H1 (cell line): ENCODE data around the gene SBK1. TPM values are rescaled to one million over a fixed set of nuclear protein-coding genes. Genes with fewer than 3 reads are reported as not detected.

Experiments used
- CTCF ChIA-PET: fragments of 300-600 bp; sonication (Branson Sonifier 250); formaldehyde crosslinking; loops from one replicate; lab custom pipeline; 2021; ENCODE audit not compliant: partially characterized antibody; lab: Charles Lee
- POLR2A ChIA-PET: fragments of 300-600 bp; sonication (Branson Sonifier 250); formaldehyde crosslinking; loops from one replicate; lab custom pipeline; 2021; ENCODE audit warnings: inconsistent platforms; ENCODE audit not compliant: partially characterized antibody; lab: Charles Lee
- DNase-seq, 2 experiments: peaks; one replicate each; pipeline versions ENCODE4 v3.0.0 to v3.0.0-alpha.2; 2010 to 2022; ENCODE audit warnings: low spot score in 2 of 2, low read depth in 1 of 2, mixed read lengths in 1 of 2
- FAIRE-seq: peaks from 2 replicates; lab custom pipeline; 2011; peaks lifted over from hg19 to GRCh38; lab: Jason Lieb, UNC
- H2AFZ ChIP-seq: 2 replicates; pipeline ENCODE4 v1.8.1; 2012; ENCODE audit warnings: low read length, inconsistent platforms
- H2AK5ac ChIP-seq: 2 replicates; pipeline ENCODE4 v1.6.1; 2013; ENCODE audit warnings: low read depth, low read length
- H2BK120ac ChIP-seq: replicated peaks from 2 replicates; pipeline ENCODE3; 2013; ENCODE audit warnings: low read depth, low read length, inconsistent platforms
- H2BK12ac ChIP-seq: 2 replicates; pipeline ENCODE4 v1.6.1; 2013; ENCODE audit warnings: low read depth, low read length
- H2BK15ac ChIP-seq: 2 replicates; pipeline ENCODE4 v1.6.1; 2013; ENCODE audit warnings: low read length
- H2BK20ac ChIP-seq: 2 replicates; pipeline ENCODE4 v1.6.1; 2013; ENCODE audit warnings: low read length
- H2BK5ac ChIP-seq: 2 replicates; pipeline ENCODE4 v1.6.1; 2013; ENCODE audit warnings: low read depth, low read length
- H3K14ac ChIP-seq: 2 replicates; pipeline ENCODE4 v1.6.1; 2013; ENCODE audit warnings: inconsistent platforms; ENCODE audit not compliant: insufficient read length
- H3K18ac ChIP-seq: 2 replicates; pipeline ENCODE4 v1.6.1; 2013; ENCODE audit warnings: low read length; ENCODE audit errors: extremely low read depth
- H3K23ac ChIP-seq: 2 replicates; pipeline ENCODE4 v1.6.1; 2013; ENCODE audit warnings: inconsistent platforms; ENCODE audit not compliant: insufficient read length
- H3K23me2 ChIP-seq: 2 replicates; pipeline ENCODE4 v1.6.1; 2013; ENCODE audit warnings: low read depth, low read length
- H3K27ac ChIP-seq: 2 replicates; pipeline ENCODE4 v1.6.1; 2011; ENCODE audit warnings: low read depth, low read length, inconsistent platforms
- H3K27me3 ChIP-seq, 4 experiments: replicated peaks in 1 of 4; 1 replicate in 1 of 4; 2 replicates in 3 of 4; pipeline versions ENCODE4 v1.6.1 to v1.8.1; 2011 to 2013; ENCODE audit warnings: low read length in 3 of 4, mild to moderate bottlenecking in 3 of 4, inconsistent platforms in 2 of 4, mixed read lengths in 2 of 4, moderate library complexity in 1 of 4; ENCODE audit not compliant: control insufficient read depth in 3 of 4, insufficient read depth in 3 of 4; ENCODE audit errors: extremely low read depth in 1 of 4
- H3K36me3 ChIP-seq, 4 experiments: 2 replicates each; pipeline versions ENCODE4 v1.6.1 to v1.8.1; 2011 to 2013; ENCODE audit warnings: mild to moderate bottlenecking in 4 of 4, low read length in 3 of 4, moderate library complexity in 2 of 4, control low read depth in 1 of 4, inconsistent platforms in 1 of 4; ENCODE audit not compliant: insufficient read depth in 4 of 4, control insufficient read depth in 2 of 4
- H3K4ac ChIP-seq: replicated peaks from 2 replicates; pipeline ENCODE3; 2013; ENCODE audit warnings: low read length, low read depth, mixed read lengths, inconsistent platforms; ENCODE audit not compliant: insufficient read length
- H3K4me1 ChIP-seq, 4 experiments: replicated peaks in 1 of 4; 1 replicate in 1 of 4; 2 replicates in 3 of 4; pipeline versions ENCODE4 v1.6.1 to v1.8.1; 2011 to 2013; ENCODE audit warnings: low read length in 3 of 4, inconsistent platforms in 2 of 4, mixed read lengths in 1 of 4; ENCODE audit not compliant: insufficient read depth in 4 of 4, control insufficient read depth in 3 of 4
- H3K4me2 ChIP-seq, 2 experiments: 2 replicates each; pipeline versions ENCODE4 v1.6.1 to v1.8.1; 2011 to 2013; ENCODE audit warnings: low read depth in 2 of 2, low read length in 2 of 2, control low read depth in 1 of 2, inconsistent platforms in 1 of 2, mild to moderate bottlenecking in 1 of 2; ENCODE audit not compliant: insufficient read depth in 1 of 2
- H3K4me3 ChIP-seq, 4 experiments: fragments of 200-600, 300-600 bp in 1 of 4; sonication (generic), shearing (Covaris generic), sonication (Bioruptor Twin) in 1 of 4; 2 replicates each; pipeline versions ENCODE4 v1.5.1 to v1.8.1; 2011 to 2016; ENCODE audit warnings: low read length in 4 of 4, low read depth in 3 of 4, control low read depth in 2 of 4, inconsistent platforms in 2 of 4, mild to moderate bottlenecking in 2 of 4, mixed read lengths in 1 of 4, moderate library complexity in 1 of 4; ENCODE audit not compliant: insufficient read depth in 2 of 4; ENCODE audit errors: extremely low read depth in 1 of 4
- H3K56ac ChIP-seq: replicated peaks from 2 replicates; pipeline ENCODE3; 2013; ENCODE audit warnings: low read depth, mild to moderate bottlenecking, mixed read lengths, low read length, inconsistent platforms; ENCODE audit not compliant: insufficient read length
- H3K79me1 ChIP-seq: 2 replicates; pipeline ENCODE4 v1.6.1; 2013; ENCODE audit warnings: low read depth, low read length, control low read depth
- H3K79me2 ChIP-seq, 2 experiments: 2 replicates each; pipeline versions ENCODE4 v1.6.1 to v1.8.1; 2012 to 2013; ENCODE audit warnings: low read length in 2 of 2, mild to moderate bottlenecking in 2 of 2, inconsistent platforms in 1 of 2; ENCODE audit not compliant: insufficient read depth in 2 of 2, control insufficient read depth in 1 of 2
- H3K9ac ChIP-seq, 4 experiments: replicated peaks in 1 of 4; 1 replicate in 1 of 4; 2 replicates in 3 of 4; pipeline versions ENCODE4 v1.6.1 to v1.8.1; 2011 to 2013; ENCODE audit warnings: low read depth in 3 of 4, low read length in 3 of 4, control low read depth in 2 of 4, mild to moderate bottlenecking in 2 of 4, moderate library complexity in 2 of 4, inconsistent platforms in 1 of 4; ENCODE audit errors: extremely low read depth in 1 of 4
- H3K9me3 ChIP-seq, 2 experiments: 2 replicates each; pipeline versions ENCODE4 v1.6.1 to v1.8.1; 2012 to 2013; ENCODE audit warnings: mild to moderate bottlenecking in 2 of 2, moderate library complexity in 2 of 2, control low read depth in 1 of 2, inconsistent platforms in 1 of 2, low read depth in 1 of 2, low read length in 1 of 2, mixed read lengths in 1 of 2; ENCODE audit not compliant: insufficient read depth in 2 of 2
- H4K20me1 ChIP-seq, 2 experiments: replicated peaks in 1 of 2; 2 replicates each; pipeline versions ENCODE3 to v1.8.1; 2011 to 2013; ENCODE audit warnings: inconsistent platforms in 2 of 2, low read length in 2 of 2, mild to moderate bottlenecking in 1 of 2; ENCODE audit not compliant: insufficient read depth in 2 of 2, control insufficient read depth in 1 of 2
- H4K5ac ChIP-seq: 2 replicates; pipeline ENCODE4 v1.6.1; 2013; ENCODE audit warnings: low read length, low read depth, mixed read lengths, inconsistent platforms; ENCODE audit not compliant: insufficient read length
- H4K8ac ChIP-seq: 2 replicates; pipeline ENCODE4 v1.8.0; 2013; ENCODE audit warnings: mild to moderate bottlenecking, moderate library complexity, low read length, inconsistent platforms; ENCODE audit not compliant: insufficient read depth; ENCODE audit errors: extremely low read depth
- H4K91ac ChIP-seq: replicated peaks from 2 replicates; pipeline ENCODE3; 2013; ENCODE audit warnings: low read length, mixed read lengths, inconsistent platforms; ENCODE audit not compliant: insufficient read length
- ATF3 ChIP-seq: IDR thresholded peaks from 2 replicates; pipeline ENCODE4 v1.6.1; 2011; ENCODE audit warnings: low read depth, mild to moderate bottlenecking, low read length; ENCODE audit not compliant: insufficient read depth
- CEBPB ChIP-seq: IDR thresholded peaks from 2 replicates; pipeline ENCODE4 v1.6.1; 2012; ENCODE audit warnings: low read depth, low read length
- MAX ChIP-seq: IDR thresholded peaks from 2 replicates; pipeline ENCODE4 v1.6.1; 2012; ENCODE audit warnings: inconsistent platforms
- TAF7 ChIP-seq: optimal IDR thresholded peaks from 2 replicates; pipeline ENCODE3; 2011; ENCODE audit warnings: low read depth, mild to moderate bottlenecking, inconsistent platforms, low read length, moderate library complexity, borderline replicate concordance
- WGBS, 2 experiments: shearing (Covaris generic) in 1 of 2; methylation state at CpG; one replicate each; pipeline versions ENCODE4 v1.1.6 to v1.1.7; 2013 to 2015; ENCODE audit warnings: low lambda C conversion rate in 2 of 2, mixed read lengths in 2 of 2, inconsistent platforms in 1 of 2, low coverage in 1 of 2, missing lambda C conversion rate in 1 of 2; ENCODE audit not compliant: insufficient replicate concordance in 2 of 2, insufficient coverage in 1 of 2, insufficient read length in 1 of 2; ENCODE audit errors: extremely low coverage in 1 of 2, missing lambda C conversion rate in 1 of 2; 5-methylcytosine and 5-hydroxymethylcytosine counted together
- polyA plus RNA-seq, 7 experiments: library from polyadenylated mRNA; depleted of rRNA in 3 of 7; stranded (reverse) in 5 of 7; unstranded in 2 of 7; fragments of >200 nt in 5 of 7; fragments of 200-250 nt in 2 of 7; gene quantifications; 1 replicate in 5 of 7; 2 replicates in 1 of 7; 4 replicates in 1 of 7; pipeline versions ENCODE4 v1.2.1 to v1.2.3, GENCODE V29; 2011 to 2013; ENCODE audit warnings: missing spikeins in 2 of 7, mixed read lengths in 2 of 7
- total RNA-seq: library from RNA; stranded (reverse); fragmentation: NEBNext Ultra II Directional; extraction: Animal tissue kit (Norgen Biotek cat#: 25700); gene quantifications from 2 replicates; pipeline ENCODE4 v1.2.1, GENCODE V29; 2021

The SBK1 gene
- total and polyA plus RNA-seq, 2 of the 8 experiments (the other 6 are each of a cell fraction or from before 2014, with no cell fraction given), result 18.2 to 73.9 TPM

- CTCF ChIA-PET, result interaction anchor here (1.1 to 6.5 kb wide), 8 partner anchors 11 to 38 kb away, joined by 3 to 152 read pairs (median 10); no protein-coding TSS in a partner anchor
- peak overlapping the region; percentile 48; the same call in 1 of the 2 replicates for H3K18ac ChIP-seq
Measured at GRCh38 chr16:28316054-28316453, 23.7 kb downstream of the SBK1 start.

More at GRCh38 chr16:28316054-28316453, 23.7 kb downstream of the SBK1 start:
- Histone ChIP-seq H3K9ac (no peak overlapping the region), H3K4me1 (no peaks in the 10 kb centered on the region), H4K20me1 (peaks cover 13 to 28% of the 10 kb centered on the region in 2 experiments), H3K27me3 (no peaks in the 10 kb centered on the region), H4K8ac (no peak overlapping the region), H3K27ac (no peak overlapping the region), H4K91ac (no peak overlapping the region), H2BK12ac (no peak overlapping the region), H4K5ac (no peak overlapping the region), H3K36me3 (peaks cover 0 to 23% (median 10%) of the 10 kb centered on the region in 4 experiments; a peak in 6 of 8 replicates), H3K23ac (no peak overlapping the region), H3K4me2 (no peak overlapping the region), H3K79me1 (peaks cover 20% of the 10 kb centered on the region), H3K14ac (no peak overlapping the region), H3K4ac (no peak overlapping the region), H3K9me3 (no peaks in the 10 kb centered on the region), H2BK120ac (no peak overlapping the region), H2BK20ac (no peak overlapping the region), H3K79me2 (peaks cover 0 to 5% of the 10 kb centered on the region in 2 experiments; a peak in 1 of 4 replicates), H2AFZ (no peak overlapping the region), H3K4me3 (no peak overlapping the region), H3K23me2 (no peaks in the 10 kb centered on the region), H2BK5ac (no peak overlapping the region; the same call in 1 of the 2 replicates), H2AK5ac (0 out of 2 replicates have a peak overlapping the region, but pooled peaks have one; percentile 28), H3K56ac (no peak overlapping the region), H2BK15ac (no peak overlapping the region)
- no peak for DNase-seq
- WGBS, 2 experiments, result 94% methylated on average over 6 of the region's 6 CpGs; no CpG with 5 or more reads in 1 of the 2 experiments
- FAIRE-seq, result no peak
- TF ChIP-seq ATF3 (peak; percentile 49; the same call in 1 of the 2 replicates), CEBPB (peak; percentile 81), MAX (0 out of 2 replicates have a peak, but pooled peaks have one; percentile 23), TAF7 (no peak)
- POLR2A ChIA-PET, result interaction anchor here (0.9 to 2.0 kb wide), 3 partner anchors 19 to 38 kb away, joined by 3 to 10 read pairs (median 6); no protein-coding TSS in a partner anchor
